ENCODE results near the gene CPEB3. TPM values are rescaled to one million over a fixed set of nuclear protein-coding genes. Genes with fewer than 3 reads are reported as not detected.

Gene CPEB3
- total RNA-seq, 1 donor from 2014 or later, result 2.2 TPM

DNA sequence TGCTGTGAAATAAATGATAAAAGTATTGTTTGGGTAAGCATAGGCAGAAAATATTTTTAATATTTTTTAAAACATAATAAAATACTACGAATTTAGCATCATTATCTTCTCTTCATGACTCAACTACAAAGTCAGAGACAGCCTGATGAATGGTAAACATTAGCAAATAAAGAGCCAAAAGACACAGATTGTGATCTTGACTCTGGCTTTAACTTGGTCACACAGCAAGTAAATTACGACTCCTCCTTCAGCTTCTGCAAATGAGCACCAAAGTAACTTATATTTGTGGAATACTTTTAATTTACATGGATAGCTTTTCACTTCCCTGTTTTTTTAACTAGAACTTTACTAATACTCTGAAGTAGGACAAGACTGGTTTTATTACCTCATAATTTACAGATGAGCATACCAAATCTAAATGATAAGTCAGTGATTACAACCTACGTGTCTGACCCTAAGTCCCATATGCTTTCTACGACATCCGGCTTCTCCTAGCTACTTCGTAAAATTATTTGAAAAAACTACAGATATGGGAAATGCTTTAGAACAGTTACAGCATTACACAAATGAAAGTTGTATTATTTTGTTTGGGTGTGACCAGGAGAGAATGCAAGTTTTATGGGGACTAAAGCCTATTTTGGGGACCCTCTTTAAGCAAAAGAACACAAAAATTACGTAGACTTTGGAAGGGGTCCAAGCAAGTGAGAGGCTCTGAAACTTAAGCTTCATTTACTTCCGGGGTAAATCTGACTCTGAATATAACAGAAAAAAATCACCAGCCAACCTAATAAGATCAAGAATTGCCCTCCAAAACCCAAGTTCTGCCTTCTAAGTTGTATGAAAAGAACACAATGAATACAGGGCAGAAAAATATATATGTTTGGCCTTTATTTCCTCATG lies 133.8 kb downstream of the CPEB3 start:
- Histone ChIP-seq H3K4me1 (no peaks in the 10 kb centered on the region), H3K79me2 (ENCODE audit: low read depth) (no peaks in the 10 kb centered on the region), H3K4me2 (no peak overlapping the region), H3K4me3 (no peak overlapping the region), H2AFZ (replicated peaks) (no peak overlapping the region), H3F3A (ENCODE audit: low read depth) (no peaks in the 10 kb centered on the region), H3K9me3 (ENCODE audit: low read depth) (no peaks in the 10 kb centered on the region), H3K27ac (no peak overlapping the region), H3K9ac (no peak overlapping the region), H3K27me3 (no peaks in the 10 kb centered on the region), H3K36me3 (no peaks in the 10 kb centered on the region), H4K20me1 (ENCODE audit: low read depth) (no peaks in the 10 kb centered on the region)
- no peak for TF ChIP-seq EZH2 (IDR thresholded peaks at IDR 0.05)
- no peak for TF ChIP-seq EZH2phosphoT487 (IDR thresholded peaks at IDR 0.05)
- no peak for TF ChIP-seq CTCF (IDR thresholded peaks at IDR 0.05)
- Mint-ChIP-seq H3K4me3 (no peak overlapping the region), H3K27me3 (ENCODE audit: insufficient read depth, low read depth) (no peaks in the 10 kb centered on the region), H3K27ac (no peak overlapping the region), H3K36me3 (no peaks in the 10 kb centered on the region), H3K4me1 (no peaks in the 10 kb centered on the region), H3K9me3 (no peaks in the 10 kb centered on the region)
- no peak for DNase-seq (ENCODE audit: low spot score)

GRCh38 chr10:92150823-92151222 lies 140.1 kb downstream of the CPEB3 start:
- DNase-seq (ENCODE audit: low spot score), result no peak
- no peak overlapping the region for H3K9ac ChIP-seq

GRCh38 chr10:92149261-92149660 lies 141.6 kb downstream of the CPEB3 start:
- Mint-ChIP-seq H3K36me3 (no peaks in the 10 kb centered on the region), H3K27ac (no peak overlapping the region), H3K9me3 (no peaks in the 10 kb centered on the region), H3K4me1 (no peaks in the 10 kb centered on the region), H3K4me3 (no peak overlapping the region), H3K27me3 (ENCODE audit: insufficient read depth, low read depth) (no peaks in the 10 kb centered on the region)
- Histone ChIP-seq H3K4me1 (no peaks in the 10 kb centered on the region), H3K9ac (no peak overlapping the region), H3K4me3 (no peak overlapping the region), H3K79me2 (ENCODE audit: low read depth) (no peaks in the 10 kb centered on the region), H3F3A (ENCODE audit: low read depth) (no peaks in the 10 kb centered on the region), H3K27ac (no peak overlapping the region), H3K27me3 (no peaks in the 10 kb centered on the region), H4K20me1 (ENCODE audit: low read depth) (no peaks in the 10 kb centered on the region), H2AFZ (replicated peaks) (no peak overlapping the region), H3K9me3 (ENCODE audit: low read depth) (no peaks in the 10 kb centered on the region), H3K36me3 (no peaks in the 10 kb centered on the region), H3K4me2 (no peak overlapping the region)
- no peak for DNase-seq (ENCODE audit: low spot score)
- TF ChIP-seq EZH2phosphoT487 (IDR thresholded peaks at IDR 0.05), result no peak
- TF ChIP-seq CTCF (IDR thresholded peaks at IDR 0.05), result no peak
- TF ChIP-seq EZH2 (IDR thresholded peaks at IDR 0.05), result no peak

More at GRCh38 chr10:92150823-92151222, 140.1 kb downstream of the CPEB3 start:
- Mint-ChIP-seq H3K36me3 (no peaks in the 10 kb centered on the region), H3K27ac (no peak overlapping the region), H3K9me3 (no peaks in the 10 kb centered on the region), H3K4me3 (no peak overlapping the region), H3K4me1 (no peaks in the 10 kb centered on the region), H3K27me3 (ENCODE audit: insufficient read depth, low read depth) (no peaks in the 10 kb centered on the region)
- no peak overlapping the region for H3K4me3 ChIP-seq
- no peaks in the 10 kb centered on the region for H3F3A ChIP-seq (ENCODE audit: low read depth)
- no peaks in the 10 kb centered on the region for H3K27me3 ChIP-seq
- no peaks in the 10 kb centered on the region for H3K9me3 ChIP-seq (ENCODE audit: low read depth)
- no peaks in the 10 kb centered on the region for H3K36me3 ChIP-seq
- TF ChIP-seq CTCF (IDR thresholded peaks at IDR 0.05) (no peak), EZH2 (IDR thresholded peaks at IDR 0.05) (no peak), EZH2phosphoT487 (IDR thresholded peaks at IDR 0.05) (no peak)
- no peaks in the 10 kb centered on the region for H3K4me1 ChIP-seq
- no peak overlapping the region for H3K4me2 ChIP-seq
- H3K27ac ChIP-seq, result no peak overlapping the region
- no peaks in the 10 kb centered on the region for H3K79me2 ChIP-seq (ENCODE audit: low read depth)
- no peak overlapping the region for H2AFZ ChIP-seq (replicated peaks)
- H4K20me1 ChIP-seq (ENCODE audit: low read depth), result no peaks in the 10 kb centered on the region

All from neural progenitor cell (in vitro differentiated cells).